Measurements from ENCODE around the gene ADGRG1. TPM values are rescaled to one million over a fixed set of nuclear protein-coding genes. Genes with fewer than 3 reads are reported as not detected.

Gene ADGRG1
- total and polyA plus RNA-seq, 4 donors = 1.2 to 68.4 (median 17.6) TPM

DNA sequence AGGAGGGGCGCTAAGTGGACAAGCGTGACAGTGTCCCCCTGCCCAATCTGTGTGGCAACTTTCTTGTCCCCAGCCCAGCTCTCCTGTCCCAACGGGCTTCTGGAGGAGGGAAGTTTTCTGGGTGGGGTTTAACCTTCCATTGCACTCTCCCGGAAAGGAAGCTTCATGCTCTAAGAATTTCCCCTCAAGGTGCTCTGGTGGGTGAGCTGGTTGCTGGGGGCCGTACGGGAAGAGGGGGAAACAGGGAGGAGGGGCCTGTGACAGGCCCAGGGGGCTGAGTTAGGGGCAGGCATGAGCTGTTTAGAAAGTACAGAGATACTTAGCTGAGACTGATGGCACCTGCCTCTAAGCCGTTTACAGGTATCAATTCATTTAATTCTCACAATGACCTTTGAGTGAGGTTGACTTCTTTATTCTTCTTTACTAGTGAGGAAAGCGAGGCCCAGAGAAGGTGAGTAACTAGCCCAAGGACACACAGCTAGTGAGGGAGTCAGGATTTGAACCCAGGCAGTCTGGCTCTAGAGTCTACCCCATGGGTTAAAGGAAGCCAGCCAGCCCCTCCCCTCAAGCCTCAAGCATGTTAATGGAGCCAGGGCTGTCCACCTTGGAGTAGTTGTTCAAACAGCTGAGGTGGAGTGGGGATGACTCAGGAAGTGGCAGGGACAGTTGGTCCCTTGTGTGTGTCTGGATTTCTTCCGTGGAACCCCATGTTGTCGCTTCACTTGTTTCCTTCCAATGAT lies 18.9 kb downstream of the ADGRG1 start:
- no peak overlapping the region for H3K27ac ChIP-seq (ENCODE audit: low read depth in 1 of 2, low read length in 2 of 2)
- intact Hi-C loops (cut with DNase I) = loop anchor here (5.0 kb wide), 3 partner anchors 35 to 70 kb away; no protein-coding TSS in a partner anchor
- no peaks in the 10 kb centered on the region for H3K27me3 ChIP-seq (ENCODE audit: control insufficient read depth in 1 of 2, insufficient read depth in 2 of 2, low read length in 1 of 2)
- ATAC-seq (ENCODE audit: low FRiP score) = no peak
- DNase-seq = no peak
- no peaks in the 10 kb centered on the region for H3K36me3 ChIP-seq (ENCODE audit: control insufficient read depth in 1 of 2, insufficient read depth in 2 of 2, low read length in 1 of 2)
- H3K9me3 ChIP-seq (ENCODE audit: control insufficient read depth, low read length) = no peaks in the 10 kb centered on the region
- WGBS, 2 donors = 76 to 79% methylated on average over 10 of the region's 10 CpGs
- no peak overlapping the region for H3K4me3 ChIP-seq (ENCODE audit: low read length in 2 of 2)
- H3K4me1 ChIP-seq (ENCODE audit: control insufficient read depth in 1 of 2, insufficient read depth in 2 of 2, low read length in 2 of 2) = no peaks in the 10 kb centered on the region

DNA sequence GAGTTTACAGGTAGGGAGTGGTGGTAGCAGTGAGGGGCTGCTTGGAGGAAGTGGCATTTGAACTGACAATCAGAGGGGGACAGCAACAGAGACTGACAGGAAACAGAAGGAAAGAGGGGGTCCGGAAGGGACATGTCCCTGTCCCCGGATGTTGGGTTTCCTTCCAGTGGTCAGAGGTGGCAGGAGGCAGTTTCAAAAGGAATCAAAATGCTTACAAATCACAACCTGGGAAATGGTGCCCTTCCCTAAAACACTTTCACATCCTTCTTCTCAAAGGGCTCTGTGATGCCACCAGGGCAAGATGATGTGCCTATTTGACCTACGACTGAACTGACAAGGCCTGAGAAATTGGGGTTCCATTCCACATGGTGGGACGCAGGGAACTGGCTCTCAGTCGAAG lies 19.7 kb downstream of the ADGRG1 start:
- no peak overlapping the region for H3K27ac ChIP-seq (ENCODE audit: low read depth in 1 of 2, low read length in 2 of 2)
- intact Hi-C loops (cut with DNase I) = loop anchor here (2.0 to 5.0 kb wide), 4 partner anchors 36 to 71 kb away; no protein-coding TSS in a partner anchor
- H3K9me3 ChIP-seq (ENCODE audit: control insufficient read depth, low read length) = no peaks in the 10 kb centered on the region
- H3K4me3 ChIP-seq (ENCODE audit: low read length in 2 of 2) = no peak overlapping the region
- no peak for ATAC-seq (ENCODE audit: low FRiP score)
- 88 to 91% methylated on average over 5 of the region's 5 CpGs for WGBS, 2 donors
- no peaks in the 10 kb centered on the region for H3K4me1 ChIP-seq (ENCODE audit: control insufficient read depth in 1 of 2, insufficient read depth in 2 of 2, low read length in 2 of 2)
- H3K27me3 ChIP-seq (ENCODE audit: control insufficient read depth in 1 of 2, insufficient read depth in 2 of 2, low read length in 1 of 2) = no peaks in the 10 kb centered on the region
- H3K36me3 ChIP-seq (ENCODE audit: control insufficient read depth in 1 of 2, insufficient read depth in 2 of 2, low read length in 1 of 2) = no peaks in the 10 kb centered on the region
- no peak for DNase-seq

DNA sequence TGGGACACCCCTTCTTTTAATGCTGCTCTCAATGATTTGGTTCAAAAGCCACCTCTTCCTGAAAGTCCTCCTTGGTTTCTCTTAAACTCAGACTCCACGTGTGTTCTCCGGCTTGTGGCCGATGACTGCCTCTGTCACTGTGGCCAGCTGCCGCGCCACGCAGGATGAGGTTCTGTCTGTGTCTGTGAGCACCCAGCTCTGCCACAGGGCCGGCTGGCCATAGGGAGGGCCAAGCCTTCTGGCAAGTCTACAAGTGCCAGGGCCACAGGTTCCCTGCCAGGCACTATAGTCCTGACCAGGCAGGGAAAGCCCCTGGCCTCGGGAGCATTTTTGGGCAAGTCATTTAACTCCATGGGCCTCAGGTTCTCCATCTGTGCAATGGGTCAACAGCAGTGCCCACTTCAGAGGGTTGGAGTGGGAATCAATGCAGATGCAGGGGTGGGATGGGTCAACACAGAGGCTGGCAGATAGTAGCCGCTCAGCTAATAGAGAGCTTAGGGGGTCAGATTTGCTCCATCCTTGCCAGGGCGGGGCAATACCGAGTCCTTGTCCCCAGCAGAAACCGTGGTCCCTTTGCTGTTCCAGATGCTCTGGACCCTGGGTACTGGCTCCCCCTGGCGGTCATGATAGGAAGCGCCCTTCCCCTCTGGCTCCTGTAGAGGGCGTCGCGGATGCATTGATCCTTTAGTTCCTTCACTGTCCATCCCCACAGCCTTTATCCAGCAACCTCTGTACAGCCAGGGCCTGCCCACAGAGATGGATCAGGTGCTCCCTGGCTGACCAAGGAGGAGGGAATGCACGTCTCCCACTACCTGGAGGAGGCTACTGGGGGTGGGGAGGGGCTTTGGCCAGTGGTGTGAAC lies 20.4 kb downstream of the ADGRG1 start:
- Histone ChIP-seq H3K36me3 (ENCODE audit: control insufficient read depth in 1 of 2, insufficient read depth in 2 of 2, low read length in 1 of 2) (no peaks in the 10 kb centered on the region), H3K4me3 (ENCODE audit: low read length in 2 of 2) (no peak overlapping the region), H3K27me3 (ENCODE audit: control insufficient read depth in 1 of 2, insufficient read depth in 2 of 2, low read length in 1 of 2) (no peaks in the 10 kb centered on the region), H3K9me3 (ENCODE audit: control insufficient read depth, low read length) (no peaks in the 10 kb centered on the region), H3K27ac (ENCODE audit: low read depth in 1 of 2, low read length in 2 of 2) (no peak overlapping the region), H3K4me1 (ENCODE audit: control insufficient read depth in 1 of 2, insufficient read depth in 2 of 2, low read length in 2 of 2) (no peaks in the 10 kb centered on the region)
- intact Hi-C loops (cut with DNase I) = loop anchor here (2.0 to 5.0 kb wide), 4 partner anchors 37 to 72 kb away; no protein-coding TSS in a partner anchor
- 40 to 44% methylated on average over 18 of the region's 18 CpGs for WGBS, 2 donors
- DNase-seq (peak; percentile 75 to 89), ATAC-seq (ENCODE audit: low FRiP score) (peak; percentile 80)

DNA sequence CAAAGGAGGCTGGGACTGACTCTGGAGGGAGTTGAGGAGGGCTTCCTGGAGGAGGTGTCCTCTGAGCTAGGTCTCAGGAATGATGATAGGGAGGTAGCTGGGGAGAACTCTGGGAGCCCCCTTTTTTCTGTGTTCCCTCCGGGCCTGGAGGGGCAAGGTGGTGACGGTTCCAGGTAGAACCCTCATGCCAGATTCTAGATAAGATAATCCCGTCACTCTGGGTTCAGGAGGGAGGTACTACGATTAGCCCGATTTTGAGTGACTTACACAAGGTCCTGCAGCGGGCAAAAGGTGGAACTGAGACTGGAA lies 21.0 kb downstream of the ADGRG1 start:
- Histone ChIP-seq H3K9me3 (ENCODE audit: control insufficient read depth, low read length) (no peaks in the 10 kb centered on the region), H3K27me3 (ENCODE audit: control insufficient read depth in 1 of 2, insufficient read depth in 2 of 2, low read length in 1 of 2) (no peaks in the 10 kb centered on the region), H3K4me3 (ENCODE audit: low read length in 2 of 2) (no peak overlapping the region), H3K27ac (ENCODE audit: low read depth in 1 of 2, low read length in 2 of 2) (no peak overlapping the region), H3K4me1 (ENCODE audit: control insufficient read depth in 1 of 2, insufficient read depth in 2 of 2, low read length in 2 of 2) (no peaks in the 10 kb centered on the region), H3K36me3 (ENCODE audit: control insufficient read depth in 1 of 2, insufficient read depth in 2 of 2, low read length in 1 of 2) (no peaks in the 10 kb centered on the region)
- WGBS, 2 donors = 77 to 78% methylated on average over 6 of the region's 6 CpGs
- no peak for DNase-seq
- intact Hi-C loops (cut with DNase I) = loop anchor here (2.0 to 5.0 kb wide), 4 partner anchors 37 to 73 kb away; no protein-coding TSS in a partner anchor
- no peak for ATAC-seq (ENCODE audit: low FRiP score)

DNA sequence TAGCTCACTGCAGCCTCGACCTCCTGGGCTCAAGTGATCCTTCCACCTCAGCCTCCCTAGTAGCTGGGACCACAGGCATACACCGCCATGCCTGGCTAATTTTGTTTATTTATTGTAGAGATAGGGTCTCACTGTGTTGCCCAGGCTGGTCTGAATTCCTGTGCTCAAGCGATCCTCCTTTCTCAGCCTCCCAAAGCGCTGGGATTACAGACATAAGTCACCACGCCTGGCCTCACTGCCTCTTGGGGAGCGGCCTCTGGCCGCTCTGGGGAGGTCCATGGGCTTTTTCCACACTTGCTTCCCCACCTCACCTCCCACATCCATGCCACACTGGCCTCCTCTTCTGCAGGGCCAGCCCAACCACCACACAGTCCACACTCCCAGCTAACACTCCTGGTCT lies 21.4 kb downstream of the ADGRG1 start:
- ATAC-seq (ENCODE audit: low FRiP score) (no peak), DNase-seq (no peak)
- H3K9me3 ChIP-seq (ENCODE audit: control insufficient read depth, low read length) = no peaks in the 10 kb centered on the region
- 88 to 89% methylated on average over 7 of the region's 7 CpGs for WGBS, 2 donors
- no peak overlapping the region for H3K27ac ChIP-seq (ENCODE audit: low read depth in 1 of 2, low read length in 2 of 2)
- H3K4me3 ChIP-seq (ENCODE audit: low read length in 2 of 2) = no peak overlapping the region
- no peaks in the 10 kb centered on the region for H3K4me1 ChIP-seq (ENCODE audit: control insufficient read depth in 1 of 2, insufficient read depth in 2 of 2, low read length in 2 of 2)
- H3K27me3 ChIP-seq (ENCODE audit: control insufficient read depth in 1 of 2, insufficient read depth in 2 of 2, low read length in 1 of 2) = no peaks in the 10 kb centered on the region
- H3K36me3 ChIP-seq (ENCODE audit: control insufficient read depth in 1 of 2, insufficient read depth in 2 of 2, low read length in 1 of 2) = no peaks in the 10 kb centered on the region
- intact Hi-C loops (cut with DNase I) = loop anchor here (2.0 to 5.0 kb wide), 4 partner anchors 38 to 73 kb away; no protein-coding TSS in a partner anchor

DNA sequence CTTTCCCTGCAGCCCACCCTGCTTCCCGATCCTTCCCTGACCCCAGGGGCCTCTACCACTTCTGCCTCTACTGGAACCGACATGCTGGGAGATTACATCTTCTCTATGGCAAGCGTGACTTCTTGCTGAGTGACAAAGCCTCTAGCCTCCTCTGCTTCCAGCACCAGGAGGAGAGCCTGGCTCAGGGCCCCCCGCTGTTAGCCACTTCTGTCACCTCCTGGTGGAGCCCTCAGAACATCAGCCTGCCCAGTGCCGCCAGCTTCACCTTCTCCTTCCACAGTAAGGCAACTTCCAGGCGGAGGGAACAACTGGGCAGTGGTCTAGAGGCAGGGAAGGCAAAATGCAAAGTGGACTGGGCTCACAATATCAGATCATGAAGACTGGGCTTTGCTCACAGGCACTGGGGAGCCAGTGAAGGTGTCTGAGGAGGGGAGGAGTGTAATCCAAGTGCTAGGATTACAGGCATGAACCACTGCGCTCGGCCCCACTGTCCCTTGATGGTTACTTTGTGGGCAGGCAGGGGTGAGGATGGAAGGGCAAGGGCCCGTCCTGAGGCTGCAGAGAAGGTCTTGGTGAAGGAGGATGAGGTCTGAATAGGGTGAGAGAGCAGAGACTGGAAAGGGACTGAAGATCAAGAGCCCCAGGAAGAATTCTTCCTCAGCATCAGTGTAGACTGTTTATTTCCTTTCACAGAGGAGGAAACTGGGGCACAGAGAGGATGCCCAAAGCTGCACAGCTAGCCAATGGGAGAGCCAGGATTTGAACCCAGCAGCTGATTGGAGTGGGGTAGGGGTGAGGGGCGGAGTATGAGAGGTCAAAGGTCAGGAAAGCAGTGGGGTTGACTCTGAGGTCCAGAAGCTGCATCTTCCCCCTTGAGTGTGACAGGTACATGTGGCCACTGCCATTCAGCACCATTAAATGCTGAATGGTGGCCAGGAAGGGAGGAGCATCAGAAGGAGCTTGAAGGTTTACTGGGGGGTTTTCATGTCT lies 23.2 kb downstream of the ADGRG1 start:
- H3K9me3 ChIP-seq (ENCODE audit: control insufficient read depth, low read length) = no peaks in the 10 kb centered on the region
- intact Hi-C loops (cut with DNase I) = no loop called here
- ATAC-seq (ENCODE audit: low FRiP score) (no peak), DNase-seq (no peak)
- H3K4me1 ChIP-seq (ENCODE audit: control insufficient read depth in 1 of 2, insufficient read depth in 2 of 2, low read length in 2 of 2) = no peaks in the 10 kb centered on the region
- H3K4me3 ChIP-seq (ENCODE audit: low read length in 2 of 2) = no peak overlapping the region
- no peak overlapping the region for H3K27ac ChIP-seq (ENCODE audit: low read depth in 1 of 2, low read length in 2 of 2)
- WGBS, 2 donors = 84 to 85% methylated on average over 10 of the region's 10 CpGs
- no peaks in the 10 kb centered on the region for H3K27me3 ChIP-seq (ENCODE audit: control insufficient read depth in 1 of 2, insufficient read depth in 2 of 2, low read length in 1 of 2)
- no peaks in the 10 kb centered on the region for H3K36me3 ChIP-seq (ENCODE audit: control insufficient read depth in 1 of 2, insufficient read depth in 2 of 2, low read length in 1 of 2)

DNA sequence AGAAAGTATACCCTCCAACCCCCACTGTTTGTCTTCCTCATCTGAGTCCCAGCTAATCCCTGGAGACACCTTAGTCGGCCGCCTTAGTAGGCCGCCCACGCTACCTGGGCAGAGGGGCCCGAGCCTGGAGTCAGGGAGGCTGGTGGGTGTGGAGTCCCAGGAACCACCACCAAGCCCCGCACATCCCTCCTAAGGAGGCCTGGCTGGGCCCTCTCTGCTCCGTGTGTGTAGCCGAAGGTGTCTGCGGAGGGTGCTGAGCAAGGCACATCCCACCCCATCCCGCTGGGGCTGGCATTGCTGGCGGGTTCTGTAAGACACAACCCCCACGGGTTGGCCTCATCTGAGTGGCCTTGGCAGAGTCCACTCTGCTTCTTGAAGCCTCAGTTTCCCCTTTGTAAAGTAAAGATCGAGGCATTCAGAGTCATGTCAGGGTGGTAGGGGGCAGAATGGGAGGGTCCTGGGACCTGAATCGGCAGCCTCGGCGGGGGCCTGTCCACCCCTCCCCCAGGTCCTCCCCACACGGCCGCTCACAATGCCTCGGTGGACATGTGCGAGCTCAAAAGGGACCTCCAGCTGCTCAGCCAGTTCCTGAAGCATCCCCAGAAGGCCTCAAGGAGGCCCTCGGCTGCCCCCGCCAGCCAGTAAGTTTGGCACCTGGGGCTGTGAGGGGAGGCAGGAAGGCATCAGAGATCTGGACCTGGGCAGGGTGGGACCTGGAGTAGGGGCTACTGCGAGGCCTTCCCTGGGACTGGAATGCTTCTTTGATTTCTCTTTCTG lies 24.5 kb downstream of the ADGRG1 start:
- ATAC-seq (ENCODE audit: low FRiP score) (no peak), DNase-seq (peak in 1 of 2 donors; percentile 30)
- Histone ChIP-seq H3K27me3 (ENCODE audit: control insufficient read depth in 1 of 2, insufficient read depth in 2 of 2, low read length in 1 of 2) (no peaks in the 10 kb centered on the region), H3K4me3 (ENCODE audit: low read length in 2 of 2) (no peak overlapping the region), H3K9me3 (ENCODE audit: control insufficient read depth, low read length) (no peaks in the 10 kb centered on the region), H3K4me1 (ENCODE audit: control insufficient read depth in 1 of 2, insufficient read depth in 2 of 2, low read length in 2 of 2) (no peaks in the 10 kb centered on the region), H3K36me3 (ENCODE audit: control insufficient read depth in 1 of 2, insufficient read depth in 2 of 2, low read length in 1 of 2) (no peaks in the 10 kb centered on the region), H3K27ac (ENCODE audit: low read depth in 1 of 2, low read length in 2 of 2) (no peak overlapping the region)
- 94 to 96% methylated on average over 23 of the region's 23 CpGs for WGBS, 2 donors
- intact Hi-C loops (cut with DNase I) = no loop called here

Measured in aorta (tissue), 5 donors.